BJ (cell line): ENCODE results near the gene PHLDA3. TPM values are rescaled to one million over a fixed set of nuclear protein-coding genes. Genes with fewer than 3 reads are reported as not detected.
"Not testable (repeated sequence)": the region's sequence is repeated elsewhere in the genome, so short reads cannot be mapped to it uniquely, and the experiment has no call there.

Experiments
- CTCF ChIA-PET: fragments of 350-600 bp; formaldehyde crosslinking; extraction: SDS; loops from one replicate; lab custom pipeline; 2021; ENCODE audit warnings: antibody characterized with exemption, inconsistent platforms; lab: Yijun Ruan, JAX
- POLR2A ChIA-PET: fragments of 300-600 bp; sonication (Branson Sonifier 250); formaldehyde crosslinking; extraction: SDS; loops from one replicate; lab custom pipeline; 2021; ENCODE audit warnings: antibody characterized with exemption; lab: Charles Lee
- DNase-seq: peaks from one replicate; pipeline ENCODE4 v3.0.0-alpha.2; 2011; ENCODE audit warnings: low read depth
- H3K27me3 ChIP-seq: 2 replicates; pipeline ENCODE4 v1.6.0; 2011; ENCODE audit warnings: low read length; ENCODE audit not compliant: control insufficient read depth, insufficient read depth
- H3K36me3 ChIP-seq: 2 replicates; pipeline ENCODE4 v1.5.1; 2011; ENCODE audit warnings: low read length; ENCODE audit not compliant: control insufficient read depth, insufficient read depth
- H3K4me3 ChIP-seq: 2 replicates; pipeline ENCODE4 v1.5.1; 2011; ENCODE audit warnings: low read depth, mild to moderate bottlenecking, control low read depth, low read length
- CTCF ChIP-seq: IDR thresholded peaks from 2 replicates; pipeline ENCODE4 v1.5.1; 2011; ENCODE audit warnings: low read depth, mild to moderate bottlenecking, control low read depth, inconsistent platforms, low read length, moderate library complexity; ENCODE audit not compliant: insufficient read depth
- polyA plus RNA-seq: library from polyadenylated mRNA; depleted of rRNA; stranded (reverse); fragments of >200 nt; gene quantifications from 2 replicates; pipeline ENCODE4 v1.2.3, GENCODE V29; 2011

PHLDA3 gene
- polyA plus RNA-seq, 1 experiment: 130 TPM

DNA sequence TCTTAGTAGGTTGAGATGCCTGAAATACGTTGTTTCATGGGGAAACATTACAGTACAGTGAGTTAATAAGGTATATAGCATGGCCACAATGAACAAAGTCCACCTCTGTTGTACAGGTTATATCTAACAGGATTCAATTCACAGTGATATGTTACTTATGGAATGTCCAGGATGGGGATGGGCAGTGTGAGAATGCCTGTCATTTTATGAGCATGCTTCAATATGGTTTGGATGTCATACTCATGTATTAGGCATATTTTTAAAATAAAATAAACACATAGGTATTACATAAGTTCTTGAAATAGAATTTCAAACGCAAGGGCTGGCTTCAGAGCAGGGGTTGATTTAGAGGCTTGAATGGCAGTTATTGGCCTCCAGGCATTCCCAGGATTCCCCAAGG lies 6.1 kb upstream of the PHLDA3 start:
- H3K27me3 ChIP-seq: no peaks in the 10 kb centered on the region
- CTCF ChIA-PET: interaction anchor here (0.6 to 2.8 kb wide), 6 partner anchors 27 to 70 kb away, joined by 3 to 10 read pairs (median 3); no protein-coding TSS in a partner anchor
- no peak for TF ChIP-seq CTCF
- no peaks in the 10 kb centered on the region for H3K36me3 ChIP-seq
- no peak for DNase-seq
- H3K4me3 ChIP-seq: no peak overlapping the region
- POLR2A ChIA-PET: no interaction called here

DNA sequence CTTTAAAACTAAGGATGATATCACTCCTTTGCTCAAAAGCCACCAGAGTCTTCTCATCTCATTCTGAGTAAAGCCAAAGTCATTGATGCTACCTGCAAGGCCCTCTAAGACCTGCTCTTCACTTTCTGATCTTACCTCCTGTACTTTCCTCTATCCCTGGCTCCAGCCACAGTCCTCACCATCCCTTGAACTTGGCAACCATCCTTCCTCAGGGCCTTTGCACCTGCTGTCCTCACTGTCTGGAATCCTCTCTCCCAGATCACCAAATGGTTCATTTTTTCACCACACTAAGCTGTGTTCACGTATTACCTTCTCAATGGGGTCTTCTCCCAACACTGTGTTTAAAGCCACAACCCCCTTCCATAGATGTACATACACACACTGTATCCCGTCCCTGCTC lies 4.3 kb upstream of the PHLDA3 start:
- CTCF ChIA-PET: interaction anchor here (1.5 to 5.2 kb wide), 2 partner anchors 8 to 38 kb away, joined by 4 to 34 read pairs; no protein-coding TSS in a partner anchor

DNA sequence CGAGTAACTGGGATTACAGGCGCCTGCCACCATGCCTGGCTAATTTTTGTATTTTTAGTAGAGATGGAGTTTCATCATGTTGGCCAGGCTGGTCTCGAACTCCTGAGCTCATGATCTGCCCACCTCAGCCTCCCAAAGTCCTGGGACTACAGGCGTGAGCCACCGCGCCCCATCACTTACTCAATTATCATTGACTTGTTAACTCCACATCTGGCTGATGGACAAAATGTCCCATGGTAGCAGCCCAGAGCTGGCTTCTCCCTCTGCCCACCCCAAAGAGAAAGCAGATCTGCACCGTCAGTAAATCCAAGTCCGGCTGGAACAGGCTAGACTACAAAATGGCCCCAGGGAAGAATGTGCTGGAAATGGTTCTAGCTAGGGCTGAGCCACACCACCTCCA lies 3.3 kb upstream of the PHLDA3 start:
- H3K27me3 ChIP-seq, H3K36me3 ChIP-seq, DNase-seq, H3K4me3 ChIP-seq: not testable (repeated sequence)
- ChIA-PET POLR2A (interaction anchor here (0.7 kb wide), 1 partner anchor 136 kb away, joined by 7 read pairs; no protein-coding TSS in a partner anchor), CTCF (interaction anchor here (1.2 to 5.2 kb wide), 4 partner anchors 9 to 41 kb away, joined by 3 to 34 read pairs (median 4); no protein-coding TSS in a partner anchor)

More for the DNA sequence above, 4.3 kb upstream of the PHLDA3 start:
- no peaks in the 10 kb centered on the region for H3K27me3 ChIP-seq
- DNase-seq: no peak
- POLR2A ChIA-PET: no interaction called here
- no peak for TF ChIP-seq CTCF
- no peak overlapping the region for H3K4me3 ChIP-seq
- H3K36me3 ChIP-seq: no peaks in the 10 kb centered on the region

GRCh38 chr1:201471772-201472171 lies 2.8 kb upstream of the PHLDA3 start:
- no peaks in the 10 kb centered on the region for H3K27me3 ChIP-seq
- H3K4me3 ChIP-seq: no peak overlapping the region
- TF ChIP-seq CTCF: no peak
- DNase-seq: no peak
- H3K36me3 ChIP-seq: no peaks in the 10 kb centered on the region
- ChIA-PET CTCF (interaction anchor here (1.2 to 5.2 kb wide), 5 partner anchors 10 to 42 kb away, joined by 3 to 34 read pairs (median 3); no protein-coding TSS in a partner anchor), POLR2A (interaction anchor here (0.7 kb wide), 1 partner anchor 137 kb away, joined by 7 read pairs; no protein-coding TSS in a partner anchor)

- TF ChIP-seq CTCF: no peak
- H3K4me3 ChIP-seq: no peak overlapping the region
- peaks cover 4% of the 10 kb centered on the region for H3K36me3 ChIP-seq
- POLR2A ChIA-PET: no interaction called here
- no peaks in the 10 kb centered on the region for H3K27me3 ChIP-seq
- CTCF ChIA-PET: interaction anchor here (1.2 to 5.2 kb wide), 4 partner anchors 11 to 43 kb away, joined by 3 to 34 read pairs (median 8); no protein-coding TSS in a partner anchor
- no peak for DNase-seq
Observed at GRCh38 chr1:201470581-201470980, 1.6 kb upstream of the PHLDA3 start.

- ChIA-PET POLR2A (interaction anchor here (0.9 to 1.3 kb wide), 4 partner anchors 26 to 44 kb away, joined by 3 to 5 read pairs (median 4); no protein-coding TSS in a partner anchor), CTCF (interaction anchor here (0.8 to 5.2 kb wide), 10 partner anchors 9 to 61 kb away, joined by 3 to 34 read pairs (median 6); no protein-coding TSS in a partner anchor)
- TF ChIP-seq CTCF: no peak
Observed at GRCh38 chr1:201469645-201470074, 672 bp upstream of the PHLDA3 start.

More at GRCh38 chr1:201469645-201470074, 672 bp upstream of the PHLDA3 start:
- H3K36me3 ChIP-seq: peaks cover 11% of the 10 kb centered on the region
- DNase-seq: no peak
- H3K27me3 ChIP-seq: no peaks in the 10 kb centered on the region
- H3K4me3 ChIP-seq: peak overlapping the region; percentile 67
